GM23338 (cell line): ENCODE results near the gene NEMP2.

Experiments used
- EZH2 ChIP-seq: fragments of 200-600 bp; sonication (generic); IDR thresholded peaks from one replicate; pipeline ENCODE4 v1.8.0; 2017; ENCODE audit warnings: antibody characterized with exemption, mild to moderate bottlenecking, low read depth; ENCODE audit not compliant: unreplicated experiment
- POLR2AphosphoS5 ChIP-seq: IDR thresholded peaks from 2 replicates; pipeline ENCODE4 v1.6.1; 2016; ENCODE audit warnings: antibody characterized with exemption, low read depth
- ZNF331 ChIP-seq: fragments of 250-450 bp; sonication (Bioruptor Pico); IDR thresholded peaks from 2 replicates; pipeline ENCODE4 v1.5.0; 2020; ENCODE audit warnings: low read depth, mild to moderate bottlenecking, moderate library complexity
- TF ChIP-seq, protein P1 (sequence below), 2 experiments: fragments of 200-600 bp in 1 of 2; sonication (generic) in 1 of 2; conservative IDR thresholded peaks; 2 replicates each; pipeline versions ENCODE4 v1.5.1 to v1.6.1; 2016 to 2017; ENCODE audit warnings: antibody characterized with exemption in 2 of 2, low read depth in 2 of 2, mild to moderate bottlenecking in 2 of 2, moderate library complexity in 1 of 2

DNA sequence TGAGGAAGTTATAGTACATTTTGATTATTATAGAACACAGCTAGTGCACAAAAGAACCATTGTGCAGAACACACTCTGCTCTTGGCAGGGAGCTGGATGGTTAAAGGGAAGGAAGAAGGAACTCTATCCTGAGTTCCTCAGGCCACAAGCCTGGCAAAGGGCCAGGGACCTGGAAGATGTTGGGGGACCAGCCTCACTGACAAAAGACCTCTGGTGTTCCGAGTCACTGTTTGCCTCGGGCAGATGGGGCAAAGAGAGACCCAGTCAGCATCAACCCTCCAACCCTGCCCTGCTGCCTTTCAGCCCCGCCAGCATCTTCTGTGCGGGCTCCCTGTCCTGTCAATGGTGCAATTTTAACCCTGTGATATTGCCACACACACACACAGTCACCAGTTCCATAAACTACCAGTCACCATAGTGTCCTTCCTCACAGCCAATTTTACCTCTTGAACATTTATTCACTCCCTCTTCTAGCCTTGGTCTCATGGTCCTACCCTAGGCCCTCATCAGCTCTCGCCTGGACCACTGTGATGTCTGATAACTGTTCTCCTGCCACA, 21.9 kb downstream of the NEMP2 start:
- TF ChIP-seq, protein P1, sequence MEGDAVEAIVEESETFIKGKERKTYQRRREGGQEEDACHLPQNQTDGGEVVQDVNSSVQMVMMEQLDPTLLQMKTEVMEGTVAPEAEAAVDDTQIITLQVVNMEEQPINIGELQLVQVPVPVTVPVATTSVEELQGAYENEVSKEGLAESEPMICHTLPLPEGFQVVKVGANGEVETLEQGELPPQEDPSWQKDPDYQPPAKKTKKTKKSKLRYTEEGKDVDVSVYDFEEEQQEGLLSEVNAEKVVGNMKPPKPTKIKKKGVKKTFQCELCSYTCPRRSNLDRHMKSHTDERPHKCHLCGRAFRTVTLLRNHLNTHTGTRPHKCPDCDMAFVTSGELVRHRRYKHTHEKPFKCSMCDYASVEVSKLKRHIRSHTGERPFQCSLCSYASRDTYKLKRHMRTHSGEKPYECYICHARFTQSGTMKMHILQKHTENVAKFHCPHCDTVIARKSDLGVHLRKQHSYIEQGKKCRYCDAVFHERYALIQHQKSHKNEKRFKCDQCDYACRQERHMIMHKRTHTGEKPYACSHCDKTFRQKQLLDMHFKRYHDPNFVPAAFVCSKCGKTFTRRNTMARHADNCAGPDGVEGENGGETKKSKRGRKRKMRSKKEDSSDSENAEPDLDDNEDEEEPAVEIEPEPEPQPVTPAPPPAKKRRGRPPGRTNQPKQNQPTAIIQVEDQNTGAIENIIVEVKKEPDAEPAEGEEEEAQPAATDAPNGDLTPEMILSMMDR (conservative IDR thresholded peaks at IDR 0.05; ENCODE audit: low read depth in 2 of 2) = no peak
- no peak for TF ChIP-seq EZH2
- TF ChIP-seq ZNF331 (CRISPR knock-in tag) = no peak
- no peak for TF ChIP-seq POLR2AphosphoS5
